Measurements from ENCODE around the gene UNC45B.

GRCh38 chr17:35119370-35120165 is 28.0 kb upstream of the UNC45B start, which contains the start of gene RAD51D:
- TF ChIP-seq POLR2A (IDR thresholded peaks at IDR 0.05) (no peak), CTCF (IDR thresholded peaks at IDR 0.05) (peak; percentile 82 to 99 (median 85))
